ENCODE data around the gene CDH23. TPM values are rescaled to one million over a fixed set of nuclear protein-coding genes. Genes with fewer than 3 reads are reported as not detected.

The CDH23 gene
- polyA plus RNA-seq, 1 experiment: 0.01 TPM

GRCh38 chr10:71481746-71482410 is 85.2 kb downstream of the CDH23 start:
- Histone ChIP-seq H3K27ac (ENCODE audit: low read depth, low read length) (no peak overlapping the region), H3K27me3 (ENCODE audit: control insufficient read depth, insufficient read depth, low read length) (peaks cover 23% of the 10 kb centered on the region), H3K9me3 (ENCODE audit: control insufficient read depth, insufficient read depth, low read length) (no peaks in the 10 kb centered on the region), H3K4me3 (ENCODE audit: low read depth, low read length) (no peak overlapping the region)
- ChIA-PET POLR2A (no interaction called here), CTCF (no interaction called here)
- TF ChIP-seq, protein P1, sequence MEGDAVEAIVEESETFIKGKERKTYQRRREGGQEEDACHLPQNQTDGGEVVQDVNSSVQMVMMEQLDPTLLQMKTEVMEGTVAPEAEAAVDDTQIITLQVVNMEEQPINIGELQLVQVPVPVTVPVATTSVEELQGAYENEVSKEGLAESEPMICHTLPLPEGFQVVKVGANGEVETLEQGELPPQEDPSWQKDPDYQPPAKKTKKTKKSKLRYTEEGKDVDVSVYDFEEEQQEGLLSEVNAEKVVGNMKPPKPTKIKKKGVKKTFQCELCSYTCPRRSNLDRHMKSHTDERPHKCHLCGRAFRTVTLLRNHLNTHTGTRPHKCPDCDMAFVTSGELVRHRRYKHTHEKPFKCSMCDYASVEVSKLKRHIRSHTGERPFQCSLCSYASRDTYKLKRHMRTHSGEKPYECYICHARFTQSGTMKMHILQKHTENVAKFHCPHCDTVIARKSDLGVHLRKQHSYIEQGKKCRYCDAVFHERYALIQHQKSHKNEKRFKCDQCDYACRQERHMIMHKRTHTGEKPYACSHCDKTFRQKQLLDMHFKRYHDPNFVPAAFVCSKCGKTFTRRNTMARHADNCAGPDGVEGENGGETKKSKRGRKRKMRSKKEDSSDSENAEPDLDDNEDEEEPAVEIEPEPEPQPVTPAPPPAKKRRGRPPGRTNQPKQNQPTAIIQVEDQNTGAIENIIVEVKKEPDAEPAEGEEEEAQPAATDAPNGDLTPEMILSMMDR (IDR thresholded peaks at IDR 0.05; ENCODE audit: low read depth, low read length): no peak
- no peak for DNase-seq (ENCODE audit: low read depth, low spot score)

- DNase-seq (ENCODE audit: low read depth, low spot score): no peak
- H3K27ac ChIP-seq (ENCODE audit: low read depth, low read length): no peak overlapping the region
- ChIA-PET CTCF (no interaction called here), POLR2A (no interaction called here)
- no peak overlapping the region for H3K4me3 ChIP-seq (ENCODE audit: low read depth, low read length)
- peaks cover 20% of the 10 kb centered on the region for H3K27me3 ChIP-seq (ENCODE audit: control insufficient read depth, insufficient read depth, low read length)
- TF ChIP-seq, protein P1 (IDR thresholded peaks at IDR 0.05; ENCODE audit: low read depth, low read length): no peak
- H3K9me3 ChIP-seq (ENCODE audit: control insufficient read depth, insufficient read depth, low read length): no peaks in the 10 kb centered on the region
These were observed 85.9 kb downstream of the CDH23 start for GRCh38 chr10:71482620-71483019.

GRCh38 chr10:71483135-71483534 is 86.4 kb downstream of the CDH23 start:
- H3K9me3 ChIP-seq (ENCODE audit: control insufficient read depth, insufficient read depth, low read length): no peaks in the 10 kb centered on the region
- no peak for DNase-seq (ENCODE audit: low read depth, low spot score)
- no peak overlapping the region for H3K4me3 ChIP-seq (ENCODE audit: low read depth, low read length)
- POLR2A ChIA-PET: interaction anchor here (0.8 kb wide), 1 partner anchor 67 kb away, joined by 4 read pairs; no protein-coding TSS in a partner anchor
- no peak overlapping the region for H3K27ac ChIP-seq (ENCODE audit: low read depth, low read length)
- CTCF ChIA-PET: no interaction called here
- TF ChIP-seq, protein P1 (IDR thresholded peaks at IDR 0.05; ENCODE audit: low read depth, low read length): no peak
- H3K27me3 ChIP-seq (ENCODE audit: control insufficient read depth, insufficient read depth, low read length): peaks cover 20% of the 10 kb centered on the region

DNA sequence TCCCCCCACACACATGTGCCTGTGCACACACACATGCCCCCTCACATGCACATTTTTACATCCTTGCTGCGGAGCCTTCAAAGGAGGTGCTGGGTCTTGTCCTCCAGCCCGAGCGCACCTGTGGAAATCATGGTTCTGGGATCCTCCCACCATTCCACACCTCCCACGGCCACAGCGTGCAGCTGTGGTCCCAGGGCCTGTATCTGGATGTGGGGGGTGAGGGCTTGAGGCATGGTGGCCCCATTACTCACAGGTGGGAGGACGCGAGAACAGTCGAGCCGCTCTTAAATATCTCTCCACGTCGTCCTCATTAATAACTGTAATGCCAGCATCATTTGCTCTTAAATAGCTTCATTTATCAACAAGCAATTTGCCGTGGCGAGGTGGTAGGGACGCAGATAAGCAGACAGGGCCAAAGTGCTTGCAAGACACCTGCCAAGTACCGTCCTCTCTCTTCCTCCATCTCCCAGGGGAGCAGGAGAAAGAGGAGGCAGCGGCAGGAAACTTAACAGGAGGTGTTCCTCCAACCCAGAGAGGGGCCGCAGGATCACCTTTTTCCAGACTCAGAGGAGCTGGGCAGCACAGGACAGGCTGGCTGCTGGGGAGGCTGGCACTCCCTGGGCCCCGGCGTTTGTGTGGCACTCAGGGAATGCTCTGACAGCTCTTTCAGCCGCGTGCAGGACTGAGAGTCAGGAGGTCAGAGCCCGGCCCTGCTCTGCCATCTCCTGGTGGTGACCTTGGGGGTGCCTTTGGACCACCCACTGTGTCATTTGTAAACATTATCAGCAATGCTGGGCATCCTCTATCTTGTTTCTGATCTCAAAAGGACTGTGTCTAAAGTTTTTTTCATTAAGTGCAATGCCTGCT is 87.4 kb downstream of the CDH23 start:
- H3K4me3 ChIP-seq (ENCODE audit: low read depth, low read length): no peak overlapping the region
- peaks cover 20% of the 10 kb centered on the region for H3K27me3 ChIP-seq (ENCODE audit: control insufficient read depth, insufficient read depth, low read length)
- DNase-seq (ENCODE audit: low read depth, low spot score): no peak
- no peak overlapping the region for H3K27ac ChIP-seq (ENCODE audit: low read depth, low read length)
- TF ChIP-seq, protein P1 (IDR thresholded peaks at IDR 0.05; ENCODE audit: low read depth, low read length): no peak
- POLR2A ChIA-PET: interaction anchor here (0.8 kb wide), 1 partner anchor 66 kb away, joined by 4 read pairs; no protein-coding TSS in a partner anchor
- CTCF ChIA-PET: no interaction called here
- no peaks in the 10 kb centered on the region for H3K9me3 ChIP-seq (ENCODE audit: control insufficient read depth, insufficient read depth, low read length)
